ENCODE data around the gene IGIP.
A peak's percentile ranks its signal among the peaks of the same experiment; 100 is the strongest.

Gene IGIP

DNA sequence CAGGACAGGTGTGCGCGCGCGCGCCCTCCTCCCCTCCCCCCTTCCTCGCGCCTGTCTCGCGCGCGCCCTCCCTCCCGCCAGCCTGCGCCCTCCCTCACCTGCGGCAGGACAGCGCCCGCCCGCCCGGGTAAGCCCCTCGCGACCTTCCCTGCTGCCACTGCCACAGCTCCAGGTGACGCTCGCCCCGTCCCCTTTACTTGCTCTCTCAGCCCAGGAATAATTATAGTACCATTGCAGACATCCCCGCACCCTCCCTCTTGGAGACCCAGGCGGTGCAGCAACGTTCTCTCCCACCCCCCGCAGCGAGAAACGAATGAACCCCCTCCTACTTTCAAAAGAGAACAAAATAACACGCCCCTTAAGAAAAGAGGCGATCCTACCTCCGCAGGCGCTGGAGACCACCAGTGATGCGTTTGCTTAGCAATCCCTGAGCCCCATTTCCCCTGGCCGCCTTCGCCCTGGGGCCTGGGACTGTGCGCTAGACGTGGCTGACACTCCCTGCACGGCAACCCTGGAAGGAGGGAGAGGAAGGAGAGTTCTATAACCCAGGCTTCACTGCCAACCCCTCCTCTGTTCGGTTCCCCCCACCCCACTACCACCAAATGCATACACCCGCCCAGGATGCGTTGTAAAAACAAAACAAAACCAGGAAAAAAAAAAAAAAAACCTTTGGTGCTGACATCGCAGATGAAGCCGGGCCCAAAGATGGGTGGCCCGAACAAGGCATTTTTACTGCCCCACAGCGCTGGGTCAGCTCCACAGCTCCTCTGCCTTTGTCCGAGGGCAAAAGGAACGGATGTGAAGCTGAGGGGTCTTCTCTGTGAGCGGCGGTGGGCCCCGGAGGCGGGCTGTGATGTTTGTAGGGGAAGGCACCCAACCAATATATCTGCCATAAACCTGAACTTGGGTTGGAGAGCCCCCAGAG lies 17.4 kb upstream of the IGIP start:
- H2BK15ac ChIP-seq (ENCODE audit: low read length) = peak overlapping the region; percentile 39
- H2AFZ ChIP-seq (ENCODE audit: low read length) = peak overlapping the region; percentile 98
- H3K4me2 ChIP-seq (ENCODE audit: insufficient read depth, low read length, poor library complexity, severe bottlenecking) = peak overlapping the region; percentile 91
- peaks cover 27 to 86% (median 66%) of the 10 kb centered on the region in 3 experiments for H3K27me3 ChIP-seq (ENCODE audit: control insufficient read depth in 3 of 3, insufficient read depth in 3 of 3, low read depth in 1 of 3, low read length in 3 of 3)
- DNase-seq (ENCODE audit: low spot score) = no peak
- no peak overlapping the region for H2BK5ac ChIP-seq (ENCODE audit: low read length)
- no peak overlapping the region for H2BK120ac ChIP-seq (ENCODE audit: low read depth, low read length)
- no peak overlapping the region for H3K27ac ChIP-seq (replicated peaks; ENCODE audit: low read length)
- no peak overlapping the region for H2BK12ac ChIP-seq (ENCODE audit: low read length)
- H3K4me3 ChIP-seq (ENCODE audit: low read length in 2 of 2) = peak overlapping the region; percentile 56 to 72
- H3K36me3 ChIP-seq (replicated peaks in 1 of 2; ENCODE audit: control insufficient read depth in 2 of 2, insufficient read depth in 2 of 2, low read length in 2 of 2) = no peaks in the 10 kb centered on the region
- H3K79me1 ChIP-seq (ENCODE audit: low read depth, low read length) = no peaks in the 10 kb centered on the region
- H3K4ac ChIP-seq (ENCODE audit: low read length) = no peak overlapping the region
- H4K8ac ChIP-seq (ENCODE audit: low read depth, low read length) = no peak overlapping the region
- H2AK5ac ChIP-seq (ENCODE audit: low read depth, low read length) = no peak overlapping the region
- H4K91ac ChIP-seq (ENCODE audit: low read depth, low read length, poor library complexity) = no peak overlapping the region
- peak overlapping the region; percentile 77 for H3K18ac ChIP-seq (ENCODE audit: low read length)
- peak overlapping the region; percentile 97 for H3K23ac ChIP-seq (ENCODE audit: low read depth, low read length, poor library complexity)
- H3K9ac ChIP-seq (ENCODE audit: low read depth, low read length, poor library complexity) = peak overlapping the region; percentile 3
- WGBS, 2 donors (ENCODE audit: extremely low coverage in 2 of 2, insufficient read length in 2 of 2, insufficient replicate concordance in 1 of 2) = no CpG with 5 or more reads among the region's 52 CpGs
- peaks cover 9 to 13% of the 10 kb centered on the region in 2 donors for H3K4me1 ChIP-seq (ENCODE audit: control insufficient read depth in 2 of 2, insufficient read depth in 1 of 2, low read depth in 1 of 2, low read length in 2 of 2)
- H3K14ac ChIP-seq (ENCODE audit: low read length) = no peak overlapping the region
- H3K9me3 ChIP-seq (replicated peaks in 1 of 2; ENCODE audit: control insufficient read depth in 2 of 2, insufficient read depth in 1 of 2, low read depth in 1 of 2, low read length in 2 of 2) = no peaks in the 10 kb centered on the region

DNA sequence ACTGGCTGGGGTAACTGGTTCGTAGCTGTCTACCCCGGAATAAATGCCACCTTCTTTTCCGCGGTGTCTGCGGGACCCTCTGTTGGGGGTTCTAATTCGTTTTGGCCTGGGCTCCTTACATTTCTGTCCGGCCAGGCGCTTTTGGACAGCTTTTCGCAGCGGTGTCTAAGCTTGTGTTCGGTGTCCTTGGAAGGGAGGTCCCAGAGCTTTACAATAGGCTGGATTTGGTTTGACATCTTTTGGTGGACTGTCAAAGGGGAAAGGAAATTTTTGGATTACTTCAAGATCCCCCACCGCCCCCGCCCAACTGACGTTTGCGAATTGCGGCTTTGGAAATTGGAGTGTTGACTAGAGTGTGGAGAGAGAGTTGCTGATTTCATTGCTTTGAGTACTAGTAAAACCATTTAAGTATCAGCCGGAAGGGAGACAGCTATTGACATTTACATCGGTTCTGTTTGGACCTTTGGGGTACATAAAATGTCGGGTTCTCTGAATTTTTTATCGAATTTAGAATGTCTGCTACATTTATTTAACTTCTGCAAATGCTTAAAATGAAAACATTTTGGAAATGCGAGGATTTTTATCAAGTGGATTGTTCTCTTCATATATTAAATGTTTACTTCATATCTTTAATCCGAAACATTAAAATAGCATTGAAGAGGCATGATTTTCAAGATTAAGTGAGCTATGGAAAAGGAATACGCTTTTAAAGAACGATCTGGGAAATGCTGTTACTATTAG lies 16.5 kb upstream of the IGIP start:
- Histone ChIP-seq H3K27me3 (ENCODE audit: control insufficient read depth in 3 of 3, insufficient read depth in 3 of 3, low read depth in 1 of 3, low read length in 3 of 3) (peaks cover 29 to 84% (median 66%) of the 10 kb centered on the region in 3 experiments), H3K14ac (ENCODE audit: low read length) (no peak overlapping the region), H2BK15ac (ENCODE audit: low read length) (no peak overlapping the region), H3K4me1 (ENCODE audit: control insufficient read depth in 2 of 2, insufficient read depth in 1 of 2, low read depth in 1 of 2, low read length in 2 of 2) (peaks cover 11 to 13% of the 10 kb centered on the region in 2 donors), H3K4ac (ENCODE audit: low read length) (no peak overlapping the region), H2AFZ (ENCODE audit: low read length) (no peak overlapping the region), H2BK12ac (ENCODE audit: low read length) (no peak overlapping the region), H3K9me3 (replicated peaks in 1 of 2; ENCODE audit: control insufficient read depth in 2 of 2, insufficient read depth in 1 of 2, low read depth in 1 of 2, low read length in 2 of 2) (no peaks in the 10 kb centered on the region), H3K27ac (replicated peaks; ENCODE audit: low read length) (no peak overlapping the region), H3K4me3 (ENCODE audit: low read length in 2 of 2) (peak overlapping the region in 1 of 2 donors; percentile 72), H3K4me2 (ENCODE audit: insufficient read depth, low read length, poor library complexity, severe bottlenecking) (no peak overlapping the region), H2BK5ac (ENCODE audit: low read length) (no peak overlapping the region), H4K8ac (ENCODE audit: low read depth, low read length) (no peak overlapping the region), H3K36me3 (replicated peaks in 1 of 2; ENCODE audit: control insufficient read depth in 2 of 2, insufficient read depth in 2 of 2, low read length in 2 of 2) (no peaks in the 10 kb centered on the region), H2AK5ac (ENCODE audit: low read depth, low read length) (no peak overlapping the region), H3K79me1 (ENCODE audit: low read depth, low read length) (peaks cover under 1% of the 10 kb centered on the region), H3K23ac (ENCODE audit: low read depth, low read length, poor library complexity) (no peak overlapping the region), H4K91ac (ENCODE audit: low read depth, low read length, poor library complexity) (no peak overlapping the region), H3K18ac (ENCODE audit: low read length) (no peak overlapping the region), H2BK120ac (ENCODE audit: low read depth, low read length) (no peak overlapping the region), H3K9ac (ENCODE audit: low read depth, low read length, poor library complexity) (no peak overlapping the region)
- DNase-seq (ENCODE audit: low spot score) = no peak
- no CpG with 5 or more reads among the region's 24 CpGs for whole genome bisulfite sequencing, 2 donors (ENCODE audit: extremely low coverage in 2 of 2, insufficient read length in 2 of 2, insufficient replicate concordance in 1 of 2)

DNA sequence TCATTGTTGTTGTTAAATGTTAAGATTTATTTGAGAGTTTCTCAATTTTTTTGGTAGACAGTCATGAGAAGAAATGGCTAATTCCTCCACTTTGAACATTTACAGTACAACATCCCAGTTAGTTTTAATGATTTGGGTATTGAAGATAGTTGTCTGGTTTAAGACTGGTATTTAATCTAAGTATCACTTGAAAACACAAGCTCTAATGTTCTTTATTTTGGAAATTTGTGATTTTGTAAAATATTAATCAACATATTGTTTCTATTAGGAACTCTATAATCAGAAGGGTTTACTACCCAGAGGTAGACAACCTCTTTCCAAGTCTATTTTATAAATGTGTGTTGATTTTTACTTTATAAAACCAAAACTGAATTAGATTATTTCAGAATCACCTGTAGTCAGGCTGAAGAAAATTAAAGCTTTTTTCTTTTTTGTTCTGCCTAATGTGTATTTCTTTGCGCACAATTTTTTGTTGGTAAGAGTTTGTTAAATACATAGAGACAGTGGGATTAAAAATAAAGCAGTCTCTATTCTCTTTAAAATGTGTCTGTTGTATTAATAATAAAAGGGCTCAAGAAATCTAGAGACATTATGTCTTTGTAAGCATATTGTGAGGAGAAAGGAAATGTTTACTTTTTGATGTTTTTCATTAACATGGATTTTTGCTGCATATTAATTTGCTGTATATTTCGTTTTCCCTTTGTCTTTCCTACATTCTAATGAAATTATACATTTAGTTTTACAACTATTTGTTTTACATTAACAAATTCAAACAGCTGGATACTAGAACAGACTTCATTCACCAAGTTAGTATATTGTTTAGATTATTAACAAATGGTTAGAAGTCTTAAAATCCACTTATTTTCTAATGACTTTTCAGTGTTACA lies 15.7 kb upstream of the IGIP start:
- H2AFZ ChIP-seq (ENCODE audit: low read length) = no peak overlapping the region
- no peaks in the 10 kb centered on the region for H3K9me3 ChIP-seq (replicated peaks in 1 of 2; ENCODE audit: control insufficient read depth in 2 of 2, insufficient read depth in 1 of 2, low read depth in 1 of 2, low read length in 2 of 2)
- no peak overlapping the region for H3K14ac ChIP-seq (ENCODE audit: low read length)
- no peak overlapping the region for H3K18ac ChIP-seq (ENCODE audit: low read length)
- no peak overlapping the region for H2BK5ac ChIP-seq (ENCODE audit: low read length)
- no peak overlapping the region for H4K8ac ChIP-seq (ENCODE audit: low read depth, low read length)
- DNase-seq (ENCODE audit: low spot score) = no peak
- no peak overlapping the region for H3K23ac ChIP-seq (ENCODE audit: low read depth, low read length, poor library complexity)
- no peak overlapping the region for H2BK15ac ChIP-seq (ENCODE audit: low read length)
- no peak overlapping the region for H2BK120ac ChIP-seq (ENCODE audit: low read depth, low read length)
- peaks cover 34 to 76% (median 68%) of the 10 kb centered on the region in 3 experiments for H3K27me3 ChIP-seq (ENCODE audit: control insufficient read depth in 3 of 3, insufficient read depth in 3 of 3, low read depth in 1 of 3, low read length in 3 of 3)
- no peak overlapping the region for H3K4me2 ChIP-seq (ENCODE audit: insufficient read depth, low read length, poor library complexity, severe bottlenecking)
- no peak overlapping the region for H2AK5ac ChIP-seq (ENCODE audit: low read depth, low read length)
- no peak overlapping the region for H3K27ac ChIP-seq (replicated peaks; ENCODE audit: low read length)
- peaks cover 3% of the 10 kb centered on the region for H3K79me1 ChIP-seq (ENCODE audit: low read depth, low read length)
- no peak overlapping the region for H2BK12ac ChIP-seq (ENCODE audit: low read length)
- no peaks in the 10 kb centered on the region for H3K36me3 ChIP-seq (replicated peaks in 1 of 2; ENCODE audit: control insufficient read depth in 2 of 2, insufficient read depth in 2 of 2, low read length in 2 of 2)
- H3K9ac ChIP-seq (ENCODE audit: low read depth, low read length, poor library complexity) = no peak overlapping the region
- no peak overlapping the region for H3K4ac ChIP-seq (ENCODE audit: low read length)
- H3K4me3 ChIP-seq (ENCODE audit: low read length in 2 of 2) = no peak overlapping the region
- WGBS, 2 donors (ENCODE audit: extremely low coverage in 2 of 2, insufficient read length in 2 of 2, insufficient replicate concordance in 1 of 2) = no CpG with 5 or more reads among the region's 2 CpGs
- H4K91ac ChIP-seq (ENCODE audit: low read depth, low read length, poor library complexity) = no peak overlapping the region
- H3K4me1 ChIP-seq (ENCODE audit: control insufficient read depth in 2 of 2, insufficient read depth in 1 of 2, low read depth in 1 of 2, low read length in 2 of 2) = peaks cover 15 to 16% of the 10 kb centered on the region in 2 donors
